GM21717 (cell line): Measurements from ENCODE around the gene SPIB.
"Not testable (repeated sequence)": the region's sequence is repeated elsewhere in the genome, so short reads cannot be mapped to it uniquely, and the experiment has no call there.

ENCODE experiments used
- ATAC-seq: cut with Tn5 transposase; IDR thresholded peaks from one replicate; pipeline ENCODE4 v1.9.1; 2021; ENCODE audit warnings: mild to moderate bottlenecking, moderate library complexity; ENCODE audit not compliant: unreplicated experiment

Gene SPIB

DNA sequence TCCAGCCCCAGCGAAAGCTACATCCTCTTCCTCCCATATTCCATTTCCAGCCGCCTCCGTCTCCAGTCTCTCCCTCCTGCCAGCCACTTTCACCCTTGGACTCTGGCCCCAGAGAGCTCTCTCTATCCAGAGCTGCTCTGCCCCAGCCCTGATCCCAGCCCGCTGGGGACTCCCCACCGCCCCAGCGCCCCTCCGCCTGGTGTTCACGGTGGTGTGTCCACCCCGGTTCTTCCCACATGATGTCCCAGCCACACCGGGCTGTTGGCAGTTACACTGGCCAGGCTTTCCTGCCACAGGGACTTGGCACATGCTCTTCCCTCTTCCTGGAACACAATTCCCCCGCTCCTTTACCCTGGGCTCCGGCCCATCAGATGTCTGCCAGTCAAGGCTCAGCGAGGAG is 46.3 kb downstream of the SPIB start:
- no peak for ATAC-seq

DNA sequence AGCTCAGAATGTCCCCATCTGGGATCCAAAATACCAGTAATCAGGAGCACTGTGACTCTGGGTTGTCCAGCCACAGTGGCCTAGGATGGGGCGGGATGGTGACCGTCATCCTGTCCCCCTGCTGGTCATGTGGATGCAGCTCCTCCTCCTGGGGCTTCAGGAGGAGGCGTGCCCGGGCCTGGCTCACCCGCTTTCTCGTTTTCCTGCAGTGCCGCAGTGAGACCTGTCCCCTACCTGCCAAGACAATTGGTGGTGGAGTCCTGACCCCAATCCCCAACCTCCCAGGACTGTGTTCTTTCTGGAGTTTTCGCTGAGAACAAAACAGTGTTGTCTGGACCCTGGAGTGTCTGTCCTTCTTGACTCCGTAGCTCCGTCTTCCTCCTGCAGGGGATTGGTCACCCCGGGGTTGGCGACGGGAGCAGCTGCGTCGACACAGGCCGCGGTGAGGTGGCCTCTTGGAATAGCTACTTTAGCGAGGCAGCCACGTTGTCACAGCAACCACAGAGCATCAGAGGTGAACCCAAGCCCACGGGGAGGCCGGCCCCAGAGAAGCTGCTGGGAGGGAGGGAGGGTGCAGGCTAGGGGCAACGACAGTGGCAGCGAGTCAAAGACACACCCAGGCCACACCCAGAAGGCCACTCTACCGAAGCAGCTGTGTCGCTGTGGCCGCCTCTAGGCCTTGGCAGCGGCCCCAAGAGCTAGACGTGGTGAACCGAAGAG is 47.4 kb downstream of the SPIB start:
- no peak for ATAC-seq

- ATAC-seq, result no peak
Observed at GRCh38 chr19:50466706-50467039, 47.9 kb downstream of the SPIB start.

GRCh38 chr19:50467566-50467965 is 48.8 kb downstream of the SPIB start:
- ATAC-seq, result no peak

GRCh38 chr19:50468818-50469217 is 50.1 kb downstream of the SPIB start:
- no peak for ATAC-seq

DNA sequence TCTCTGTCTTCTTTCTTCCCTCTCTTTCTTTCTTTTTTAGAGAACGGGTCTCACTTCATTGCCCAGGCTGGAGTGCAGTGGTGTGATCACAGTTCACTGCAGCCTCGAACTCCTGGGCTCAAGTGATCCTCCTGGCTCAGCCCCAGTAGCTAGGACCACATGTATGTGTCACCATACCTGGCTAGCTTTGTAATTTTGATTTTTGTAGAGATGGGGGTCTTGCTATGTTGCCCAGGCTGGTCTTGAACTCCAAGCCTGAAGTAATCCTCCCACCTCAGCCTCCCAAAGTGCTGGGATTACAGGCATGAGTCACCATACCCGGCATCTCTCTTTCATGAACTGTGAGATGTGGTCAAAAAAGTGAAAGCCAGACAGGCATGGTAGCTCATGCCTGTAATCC is 54.6 kb downstream of the SPIB start:
- ATAC-seq, result not testable (repeated sequence)

DNA sequence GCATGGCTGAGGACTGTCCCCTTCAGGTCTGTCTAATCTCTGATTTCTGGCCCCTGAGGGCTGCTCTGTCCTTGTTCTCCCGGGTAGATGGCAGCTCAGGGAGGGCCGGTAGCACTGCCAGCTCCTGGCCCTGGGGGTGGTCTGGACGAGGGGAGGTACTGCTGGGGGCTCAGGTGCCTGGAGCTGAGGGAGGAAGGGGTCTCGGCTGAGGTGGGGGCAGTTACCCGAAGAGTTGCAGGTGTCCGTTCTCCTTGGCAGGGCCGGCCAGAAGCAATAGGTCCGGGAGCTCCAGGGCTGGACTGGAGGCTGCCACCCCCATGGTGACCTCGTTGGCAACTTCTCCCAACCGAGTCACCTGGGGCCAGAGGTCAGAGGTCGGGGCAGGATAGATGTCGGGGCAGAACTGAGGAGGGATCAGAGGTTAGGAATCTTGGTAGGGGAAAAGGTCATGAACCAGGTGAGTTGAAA is 56.4 kb downstream of the SPIB start:
- no peak for ATAC-seq

GRCh38 chr19:50475736-50476223 is 57.0 kb downstream of the SPIB start:
- peak; percentile 27 for ATAC-seq

DNA sequence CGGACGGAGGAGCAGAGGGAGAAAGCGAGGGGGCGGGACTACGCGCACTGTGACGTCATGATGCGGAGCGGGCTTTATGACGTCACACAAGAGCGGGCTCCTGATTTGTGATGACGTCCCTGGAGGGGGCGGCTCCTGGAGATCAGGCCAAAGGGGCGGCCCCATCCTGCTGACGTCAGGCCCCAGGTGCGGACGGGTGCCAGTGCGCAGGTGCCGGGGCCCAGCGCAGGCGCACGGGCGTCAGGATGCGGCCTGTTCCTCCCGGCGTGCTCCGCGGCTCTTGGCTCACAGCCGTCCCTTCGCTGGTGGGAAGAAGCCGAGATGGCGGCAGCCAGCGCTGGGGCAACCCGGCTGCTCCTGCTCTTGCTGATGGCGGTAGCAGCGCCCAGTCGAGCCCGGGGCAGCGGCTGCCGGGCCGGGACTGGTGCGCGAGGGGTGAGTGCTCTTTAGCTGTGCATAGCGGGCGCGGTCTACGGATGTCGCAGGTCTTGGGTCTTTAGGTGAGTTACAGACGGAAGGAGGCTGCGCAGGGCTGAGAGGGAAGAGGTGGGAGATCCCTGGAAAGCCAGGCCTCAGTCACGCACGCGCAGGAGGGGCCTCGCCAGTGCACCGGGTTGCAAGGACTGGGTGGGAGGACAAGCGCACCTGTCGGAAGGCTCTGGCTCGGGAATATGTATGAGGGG is 57.6 kb downstream of the SPIB start, which contains the start of the genes EMC10 and GARIN5A:
Gene EMC10, plus strand, starts transcription at position 284 of the 683 bp plus-strand sequence. Its CDS starts 38 bp downstream, at position 322.
Gene GARIN5A, minus strand, starts transcription at position 625 of the 683 bp plus-strand sequence. Its CDS starts 460 bp downstream, at position 165.
- peak; percentile 56 for ATAC-seq

GRCh38 chr19:50476907-50477238 is 58.1 kb downstream of the SPIB start:
- no peak for ATAC-seq

DNA sequence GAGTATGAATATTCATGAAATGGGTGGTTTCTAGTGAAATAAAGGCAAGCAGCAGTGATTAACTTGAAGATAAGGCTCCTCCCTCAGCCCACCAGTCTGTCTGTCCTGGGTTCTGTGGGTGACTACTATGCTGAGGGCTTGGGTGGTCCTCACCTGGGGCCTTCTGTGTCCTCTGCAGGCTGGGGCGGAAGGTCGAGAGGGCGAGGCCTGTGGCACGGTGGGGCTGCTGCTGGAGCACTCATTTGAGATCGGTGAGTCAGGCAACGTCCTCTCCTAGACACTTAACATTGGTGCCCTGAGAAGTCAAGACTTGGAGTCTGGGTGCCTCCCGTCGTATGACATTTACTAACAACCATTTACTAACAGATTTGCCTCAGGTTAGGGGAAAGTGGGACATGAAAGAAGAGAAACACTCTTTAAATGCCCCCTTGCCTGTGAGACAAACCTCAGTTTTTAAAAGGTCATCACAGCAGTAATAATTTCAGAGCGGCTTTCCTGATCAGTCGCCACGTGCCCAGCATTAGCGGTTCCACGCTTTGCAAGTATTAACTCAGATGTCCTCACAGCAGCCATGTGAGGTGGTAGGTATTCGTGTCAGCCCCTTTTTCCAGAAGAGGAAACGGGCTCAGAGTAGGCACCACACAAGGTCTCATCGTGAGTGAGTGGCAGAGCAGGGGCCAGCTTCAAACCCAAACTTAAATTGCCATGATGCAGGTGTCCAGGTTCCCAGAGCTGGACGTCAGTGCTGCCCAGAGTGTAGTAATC is 59.2 kb downstream of the SPIB start:
- ATAC-seq, result no peak

DNA sequence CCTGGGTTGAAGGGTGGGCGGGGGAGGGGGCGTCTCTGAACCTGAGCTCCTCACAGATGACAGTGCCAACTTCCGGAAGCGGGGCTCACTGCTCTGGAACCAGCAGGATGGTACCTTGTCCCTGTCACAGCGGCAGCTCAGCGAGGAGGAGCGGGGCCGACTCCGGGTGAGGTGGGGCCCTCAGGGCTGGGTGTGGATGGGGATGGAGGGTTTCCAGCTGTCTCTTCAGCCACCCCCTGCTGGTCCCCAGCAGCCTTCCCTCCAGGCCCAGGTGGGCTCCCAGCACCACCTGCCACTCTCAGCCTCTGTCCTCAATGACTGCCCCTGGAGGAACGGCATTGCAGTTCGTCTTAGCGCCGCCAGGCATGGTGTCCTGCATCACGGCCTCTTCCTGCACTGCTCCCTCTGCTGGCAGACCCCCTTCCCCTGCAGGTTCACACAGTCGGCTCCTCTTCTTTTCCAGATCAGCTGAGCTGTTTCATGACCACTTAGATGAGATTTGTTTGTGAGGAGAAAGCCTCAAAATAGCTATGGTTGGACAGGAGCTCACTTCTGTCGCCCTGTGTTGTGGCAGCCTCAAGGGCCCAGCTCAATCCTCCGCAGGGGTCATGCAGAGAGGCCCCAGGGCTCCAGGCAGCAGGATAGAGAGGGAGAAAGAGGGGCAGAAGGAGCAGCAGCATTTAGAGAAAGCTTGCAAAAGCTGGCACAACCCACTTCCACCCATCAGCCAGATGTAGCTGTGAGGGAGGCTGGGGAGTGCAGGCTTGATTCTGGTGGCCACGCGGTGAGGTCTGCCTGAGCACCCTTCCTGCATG is 60.4 kb downstream of the SPIB start:
- ATAC-seq, result no peak

GRCh38 chr19:50479761-50480251 is 61.1 kb downstream of the SPIB start:
- ATAC-seq, result no peak

DNA sequence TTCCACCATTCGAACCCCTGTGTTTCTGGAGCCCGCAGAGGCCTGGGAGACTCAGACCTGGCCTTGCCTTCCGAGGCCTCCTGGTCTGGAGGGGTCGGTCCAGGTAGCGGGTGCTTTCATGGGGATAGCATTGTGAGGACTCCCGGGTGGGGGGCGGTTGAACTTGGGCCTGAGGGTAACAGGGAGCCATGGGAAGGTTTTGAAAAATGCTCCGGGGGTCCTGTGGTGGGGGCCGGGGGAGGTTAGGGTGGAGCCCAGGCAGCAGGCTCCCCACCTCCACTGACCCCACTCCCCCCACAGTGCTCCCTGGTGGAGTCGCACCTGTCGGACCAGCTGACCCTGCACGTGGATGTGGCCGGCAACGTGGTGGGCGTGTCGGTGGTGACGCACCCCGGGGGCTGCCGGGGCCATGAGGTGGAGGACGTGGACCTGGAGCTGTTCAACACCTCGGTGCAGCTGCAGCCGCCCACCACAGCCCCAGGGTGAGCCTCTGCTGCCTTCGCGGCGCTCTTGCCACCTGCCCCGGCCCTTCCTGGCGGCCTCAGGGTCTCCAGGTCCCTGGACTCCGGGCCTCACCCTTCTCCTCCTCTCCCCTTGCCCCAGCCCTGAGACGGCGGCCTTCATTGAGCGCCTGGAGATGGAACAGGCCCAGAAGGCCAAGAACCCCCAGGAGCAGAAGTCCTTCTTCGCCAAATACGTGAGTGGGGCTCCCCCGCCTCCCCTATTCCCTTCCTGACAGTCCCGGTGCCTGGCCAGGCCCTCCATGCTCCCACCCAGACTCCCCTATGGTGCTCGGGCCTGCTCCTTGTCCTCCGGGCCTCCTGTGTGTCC is 61.8 kb downstream of the SPIB start:
- ATAC-seq, result no peak
